ENCODE results near the gene LCE3D. TPM values are rescaled to one million over a fixed set of nuclear protein-coding genes. Genes with fewer than 3 reads are reported as not detected.
A peak's percentile ranks its signal among the peaks of the same experiment; 100 is the strongest.
"Not testable (repeated sequence)": the region's sequence is repeated elsewhere in the genome, so short reads cannot be mapped to it uniquely, and the experiment has no call there.

LCE3D gene
- polyA plus RNA-seq, 3 donors: not detected

- Histone ChIP-seq H3K27me3 (ENCODE audit: control insufficient read depth in 2 of 2, insufficient read depth in 2 of 2, low read length in 2 of 2) (no peaks in the 10 kb centered on the region), H2AFZ (ENCODE audit: insufficient read depth, low read depth, low read length, poor library complexity, severe bottlenecking) (no peak overlapping the region), H3K9ac (ENCODE audit: insufficient read depth, low read length, poor library complexity, severe bottlenecking) (no peak overlapping the region), H3K9me3 (replicated peaks in 1 of 2; ENCODE audit: control insufficient read depth in 1 of 2, insufficient read depth in 1 of 2, low read length in 2 of 2) (no peaks in the 10 kb centered on the region), H3K36me3 (replicated peaks in 1 of 2; ENCODE audit: control insufficient read depth in 1 of 2, insufficient read depth in 2 of 2, low read length in 2 of 2) (no peaks in the 10 kb centered on the region), H3K4me2 (replicated peaks; ENCODE audit: extremely low read depth, low read length, poor library complexity, severe bottlenecking) (no peak overlapping the region), H3K4me1 (ENCODE audit: control insufficient read depth in 1 of 2, insufficient read depth in 2 of 2, low read length in 2 of 2) (no peaks in the 10 kb centered on the region), H3K27ac (ENCODE audit: low read depth in 1 of 2, low read length in 2 of 2) (no peak overlapping the region), H3K4me3 (replicated peaks in 1 of 3; ENCODE audit: low read depth in 2 of 3, low read length in 3 of 3) (no peak overlapping the region), H3K79me2 (ENCODE audit: insufficient read depth, low read length) (no peaks in the 10 kb centered on the region), H4K20me1 (ENCODE audit: insufficient read depth, low read length) (no peaks in the 10 kb centered on the region)
- intact Hi-C loops (cut with micrococcal nuclease): no loop called here
- Mint-ChIP-seq H3K9me3 (peaks cover 5 to 14% (median 11%) of the 10 kb centered on the region in 7 donors), H3K27ac (peak overlapping the region in 1 of 7 donors; percentile 19), H3K27me3 (ENCODE audit: low read depth in 3 of 3) (peaks cover 0 to 5% (median 2%) of the 10 kb centered on the region in 3 donors), H3K36me3 (no peaks in the 10 kb centered on the region), H3K4me1 (no peaks in the 10 kb centered on the region), H3K4me3 (no peak overlapping the region)
- TF ChIP-seq, protein P1, sequence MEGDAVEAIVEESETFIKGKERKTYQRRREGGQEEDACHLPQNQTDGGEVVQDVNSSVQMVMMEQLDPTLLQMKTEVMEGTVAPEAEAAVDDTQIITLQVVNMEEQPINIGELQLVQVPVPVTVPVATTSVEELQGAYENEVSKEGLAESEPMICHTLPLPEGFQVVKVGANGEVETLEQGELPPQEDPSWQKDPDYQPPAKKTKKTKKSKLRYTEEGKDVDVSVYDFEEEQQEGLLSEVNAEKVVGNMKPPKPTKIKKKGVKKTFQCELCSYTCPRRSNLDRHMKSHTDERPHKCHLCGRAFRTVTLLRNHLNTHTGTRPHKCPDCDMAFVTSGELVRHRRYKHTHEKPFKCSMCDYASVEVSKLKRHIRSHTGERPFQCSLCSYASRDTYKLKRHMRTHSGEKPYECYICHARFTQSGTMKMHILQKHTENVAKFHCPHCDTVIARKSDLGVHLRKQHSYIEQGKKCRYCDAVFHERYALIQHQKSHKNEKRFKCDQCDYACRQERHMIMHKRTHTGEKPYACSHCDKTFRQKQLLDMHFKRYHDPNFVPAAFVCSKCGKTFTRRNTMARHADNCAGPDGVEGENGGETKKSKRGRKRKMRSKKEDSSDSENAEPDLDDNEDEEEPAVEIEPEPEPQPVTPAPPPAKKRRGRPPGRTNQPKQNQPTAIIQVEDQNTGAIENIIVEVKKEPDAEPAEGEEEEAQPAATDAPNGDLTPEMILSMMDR (IDR thresholded peaks at IDR 0.05): no peak
- WGBS (ENCODE audit: insufficient coverage): 65% methylated on average over 3 of the region's 14 CpGs
- DNase-seq: no peak
Measured at GRCh38 chr1:152565535-152566215, 14.6 kb downstream of the LCE3D start.

DNA sequence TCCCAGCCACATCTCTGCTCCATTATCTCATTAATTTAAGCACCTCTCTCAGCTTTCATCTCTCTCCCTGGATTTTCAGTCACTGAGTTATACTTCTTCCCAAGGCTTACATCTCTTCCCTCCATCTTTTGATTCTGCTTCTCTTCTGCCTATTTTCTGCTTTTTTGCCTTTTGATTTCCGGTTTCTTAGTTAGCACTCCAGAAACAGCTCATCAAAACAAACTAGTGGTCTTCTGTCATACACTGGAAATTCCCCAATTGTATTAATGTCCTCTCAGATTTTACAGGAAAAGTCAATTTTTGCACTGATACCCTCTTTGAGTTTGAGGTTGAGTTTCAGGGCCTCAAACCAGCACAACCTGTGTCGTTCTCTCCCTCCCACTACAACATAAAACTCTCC, 15.2 kb downstream of the LCE3D start:
- H3K27ac ChIP-seq (ENCODE audit: low read depth in 1 of 2, low read length in 2 of 2): no peak overlapping the region
- Mint-ChIP-seq H3K4me1 (no peaks in the 10 kb centered on the region), H3K27ac (no peak overlapping the region), H3K9me3 (peaks cover 5 to 14% (median 10%) of the 10 kb centered on the region in 7 donors), H3K27me3 (ENCODE audit: low read depth in 3 of 3) (peaks cover 0 to 5% (median 2%) of the 10 kb centered on the region in 3 donors), H3K36me3 (no peaks in the 10 kb centered on the region), H3K4me3 (no peak overlapping the region)
- no peak overlapping the region for H2AFZ ChIP-seq (ENCODE audit: insufficient read depth, low read depth, low read length, poor library complexity, severe bottlenecking)
- no peak overlapping the region for H3K4me3 ChIP-seq (replicated peaks in 1 of 3; ENCODE audit: low read depth in 2 of 3, low read length in 3 of 3)
- WGBS (ENCODE audit: insufficient coverage): no CpG with 5 or more reads among the region's 2 CpGs
- H3K9ac ChIP-seq (ENCODE audit: insufficient read depth, low read length, poor library complexity, severe bottlenecking): no peak overlapping the region
- no peaks in the 10 kb centered on the region for H3K36me3 ChIP-seq (replicated peaks in 1 of 2; ENCODE audit: control insufficient read depth in 1 of 2, insufficient read depth in 2 of 2, low read length in 2 of 2)
- H4K20me1 ChIP-seq (ENCODE audit: insufficient read depth, low read length): no peaks in the 10 kb centered on the region
- no peak for DNase-seq
- no peaks in the 10 kb centered on the region for H3K27me3 ChIP-seq (ENCODE audit: control insufficient read depth in 2 of 2, insufficient read depth in 2 of 2, low read length in 2 of 2)
- H3K4me2 ChIP-seq (replicated peaks; ENCODE audit: extremely low read depth, low read length, poor library complexity, severe bottlenecking): no peak overlapping the region
- no peaks in the 10 kb centered on the region for H3K4me1 ChIP-seq (ENCODE audit: control insufficient read depth in 1 of 2, insufficient read depth in 2 of 2, low read length in 2 of 2)
- TF ChIP-seq, protein P1 (IDR thresholded peaks at IDR 0.05): no peak
- H3K79me2 ChIP-seq (ENCODE audit: insufficient read depth, low read length): no peaks in the 10 kb centered on the region
- intact Hi-C loops (cut with micrococcal nuclease): no loop called here
- H3K9me3 ChIP-seq (replicated peaks in 1 of 2; ENCODE audit: control insufficient read depth in 1 of 2, insufficient read depth in 1 of 2, low read length in 2 of 2): no peaks in the 10 kb centered on the region

- H3K9me3 ChIP-seq (replicated peaks in 1 of 2; ENCODE audit: control insufficient read depth in 1 of 2, insufficient read depth in 1 of 2, low read length in 2 of 2); H3K27me3 Mint-ChIP-seq (ENCODE audit: low read depth in 3 of 3); H3K36me3 ChIP-seq (replicated peaks in 1 of 2; ENCODE audit: control insufficient read depth in 1 of 2, insufficient read depth in 2 of 2, low read length in 2 of 2); H3K27me3 ChIP-seq (ENCODE audit: control insufficient read depth in 2 of 2, insufficient read depth in 2 of 2, low read length in 2 of 2); H2AFZ ChIP-seq (ENCODE audit: insufficient read depth, low read depth, low read length, poor library complexity, severe bottlenecking); H3K27ac ChIP-seq (ENCODE audit: low read depth in 1 of 2, low read length in 2 of 2); H3K4me2 ChIP-seq (replicated peaks; ENCODE audit: extremely low read depth, low read length, poor library complexity, severe bottlenecking); intact Hi-C loops (cut with micrococcal nuclease); H3K4me3 ChIP-seq (replicated peaks in 1 of 3; ENCODE audit: low read depth in 2 of 3, low read length in 3 of 3); H3K9ac ChIP-seq (ENCODE audit: insufficient read depth, low read length, poor library complexity, severe bottlenecking); H3K36me3 Mint-ChIP-seq; H3K4me1 Mint-ChIP-seq; H4K20me1 ChIP-seq (ENCODE audit: insufficient read depth, low read length); H3K79me2 ChIP-seq (ENCODE audit: insufficient read depth, low read length); H3K4me3 Mint-ChIP-seq; H3K4me1 ChIP-seq (ENCODE audit: control insufficient read depth in 1 of 2, insufficient read depth in 2 of 2, low read length in 2 of 2); DNase-seq; H3K27ac Mint-ChIP-seq: not testable (repeated sequence)
- peaks cover 0 to 15% (median 6%) of the 10 kb centered on the region in 7 donors for H3K9me3 Mint-ChIP-seq
- no CpG with 5 or more reads among the region's 1 CpG for WGBS (ENCODE audit: insufficient coverage)
Measured at GRCh38 chr1:152548358-152548757, 32.0 kb downstream of the LCE3D start.

All from CD14-positive monocyte (primary cell).